ENCODE results near the gene USP14. TPM values are rescaled to one million over a fixed set of nuclear protein-coding genes. Genes with fewer than 3 reads are reported as not detected.

The USP14 gene
- total RNA-seq, 4 donors from 2014 or later, result 31.4 to 57.5 (median 39.5) TPM

DNA sequence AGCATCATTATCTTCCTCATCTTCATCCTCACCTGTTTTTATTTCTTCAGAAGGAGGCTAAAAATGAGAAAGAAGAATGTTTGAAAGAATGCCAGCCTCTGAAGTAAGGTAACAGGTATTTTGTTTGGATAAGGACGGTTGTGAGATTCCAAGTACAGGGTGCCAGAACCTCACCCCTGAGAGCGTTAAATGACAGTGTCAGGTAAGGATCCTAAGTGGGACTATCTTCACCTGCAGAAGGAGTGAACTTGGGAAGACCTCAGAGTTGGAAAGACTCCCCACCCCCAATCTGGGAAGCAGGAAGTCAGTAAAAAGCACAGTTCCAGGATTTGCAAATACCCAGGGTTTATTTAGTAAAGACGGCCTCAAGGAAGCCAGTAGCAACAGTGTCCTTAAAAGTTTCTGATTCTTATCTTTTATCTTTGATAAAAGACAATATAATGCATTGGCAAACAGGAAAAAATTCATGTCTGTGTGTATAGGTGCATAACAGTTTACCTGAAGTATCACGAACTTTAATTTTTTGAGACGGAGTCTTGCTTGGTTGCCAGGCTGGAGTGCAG, 57.2 kb downstream of the USP14 start:
- ATAC-seq (ENCODE audit: low FRiP score) (no peak), DNase-seq (ENCODE audit: low spot score) (no peak)
- TF ChIP-seq, protein P1, sequence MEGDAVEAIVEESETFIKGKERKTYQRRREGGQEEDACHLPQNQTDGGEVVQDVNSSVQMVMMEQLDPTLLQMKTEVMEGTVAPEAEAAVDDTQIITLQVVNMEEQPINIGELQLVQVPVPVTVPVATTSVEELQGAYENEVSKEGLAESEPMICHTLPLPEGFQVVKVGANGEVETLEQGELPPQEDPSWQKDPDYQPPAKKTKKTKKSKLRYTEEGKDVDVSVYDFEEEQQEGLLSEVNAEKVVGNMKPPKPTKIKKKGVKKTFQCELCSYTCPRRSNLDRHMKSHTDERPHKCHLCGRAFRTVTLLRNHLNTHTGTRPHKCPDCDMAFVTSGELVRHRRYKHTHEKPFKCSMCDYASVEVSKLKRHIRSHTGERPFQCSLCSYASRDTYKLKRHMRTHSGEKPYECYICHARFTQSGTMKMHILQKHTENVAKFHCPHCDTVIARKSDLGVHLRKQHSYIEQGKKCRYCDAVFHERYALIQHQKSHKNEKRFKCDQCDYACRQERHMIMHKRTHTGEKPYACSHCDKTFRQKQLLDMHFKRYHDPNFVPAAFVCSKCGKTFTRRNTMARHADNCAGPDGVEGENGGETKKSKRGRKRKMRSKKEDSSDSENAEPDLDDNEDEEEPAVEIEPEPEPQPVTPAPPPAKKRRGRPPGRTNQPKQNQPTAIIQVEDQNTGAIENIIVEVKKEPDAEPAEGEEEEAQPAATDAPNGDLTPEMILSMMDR (IDR thresholded peaks at IDR 0.05), result no peak

- no peak for ATAC-seq (ENCODE audit: low FRiP score)
- TF ChIP-seq, protein P1 (IDR thresholded peaks at IDR 0.05), result no peak
- DNase-seq (ENCODE audit: low spot score), result no peak
Measured at GRCh38 chr18:217532-218336, 59.4 kb downstream of the USP14 start.

- TF ChIP-seq, protein P1 (IDR thresholded peaks at IDR 0.05), result no peak
- ATAC-seq (ENCODE audit: low FRiP score) (no peak), DNase-seq (ENCODE audit: low spot score) (no peak)
Measured at GRCh38 chr18:220708-221107, 62.4 kb downstream of the USP14 start.

- TF ChIP-seq, protein P1 (IDR thresholded peaks at IDR 0.05), result no peak
- DNase-seq (ENCODE audit: low spot score) (no peak), ATAC-seq (ENCODE audit: low FRiP score) (no peak)
Measured at GRCh38 chr18:225745-226144, 67.4 kb downstream of the USP14 start.

- ATAC-seq (ENCODE audit: low FRiP score), result no peak
- no peak for DNase-seq (ENCODE audit: low spot score)
- TF ChIP-seq, protein P1 (IDR thresholded peaks at IDR 0.05), result no peak
Measured at GRCh38 chr18:227374-227773, 69.0 kb downstream of the USP14 start.

DNA sequence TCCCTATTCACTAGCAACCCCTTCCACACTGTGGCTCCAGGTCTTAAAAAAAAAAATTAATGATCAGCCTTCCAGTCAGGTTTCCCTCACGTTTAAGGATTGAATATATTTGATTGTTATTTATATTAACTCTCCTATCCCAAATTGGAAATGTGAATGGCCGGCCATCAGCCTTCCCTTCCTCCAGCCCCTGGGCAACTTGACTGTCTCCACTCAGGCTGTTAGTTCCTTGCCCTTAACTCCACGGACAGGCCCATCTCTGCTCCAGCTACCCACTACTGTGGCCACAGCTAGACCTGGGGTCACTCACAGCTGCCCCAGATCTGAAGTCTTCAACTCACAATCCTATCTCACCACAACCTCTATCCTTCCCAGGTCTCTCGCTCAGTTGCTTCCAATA, 69.5 kb downstream of the USP14 start:
- TF ChIP-seq, protein P1 (IDR thresholded peaks at IDR 0.05), result no peak
- DNase-seq (ENCODE audit: low spot score) (no peak), ATAC-seq (ENCODE audit: low FRiP score) (no peak)

DNA sequence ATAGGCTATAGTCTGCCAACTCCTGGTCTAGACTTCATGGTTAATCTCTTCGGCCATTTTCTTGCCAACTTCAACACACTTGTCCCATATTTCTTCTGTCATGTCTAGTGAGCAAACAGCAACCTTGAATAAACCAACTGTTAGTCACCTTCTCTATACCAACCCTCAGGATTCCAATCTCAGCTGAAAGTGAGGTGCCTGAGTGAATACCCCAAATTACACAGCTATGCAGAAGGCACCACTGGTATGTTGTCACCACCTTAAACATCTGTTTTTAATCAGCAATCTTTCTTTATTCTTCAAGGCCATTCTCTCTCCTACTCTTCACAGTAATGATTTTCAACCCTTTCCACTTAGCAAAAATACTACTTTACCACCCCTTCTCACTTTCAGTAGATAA, 70.2 kb downstream of the USP14 start:
- ATAC-seq (ENCODE audit: low FRiP score) (no peak), DNase-seq (ENCODE audit: low spot score) (no peak)
- TF ChIP-seq, protein P1 (IDR thresholded peaks at IDR 0.05), result no peak
